Measurements from ENCODE around the gene CSAD.
"Not testable (repeated sequence)": the region's sequence is repeated elsewhere in the genome, so short reads cannot be mapped to it uniquely, and the experiment has no call there.

Gene CSAD

DNA sequence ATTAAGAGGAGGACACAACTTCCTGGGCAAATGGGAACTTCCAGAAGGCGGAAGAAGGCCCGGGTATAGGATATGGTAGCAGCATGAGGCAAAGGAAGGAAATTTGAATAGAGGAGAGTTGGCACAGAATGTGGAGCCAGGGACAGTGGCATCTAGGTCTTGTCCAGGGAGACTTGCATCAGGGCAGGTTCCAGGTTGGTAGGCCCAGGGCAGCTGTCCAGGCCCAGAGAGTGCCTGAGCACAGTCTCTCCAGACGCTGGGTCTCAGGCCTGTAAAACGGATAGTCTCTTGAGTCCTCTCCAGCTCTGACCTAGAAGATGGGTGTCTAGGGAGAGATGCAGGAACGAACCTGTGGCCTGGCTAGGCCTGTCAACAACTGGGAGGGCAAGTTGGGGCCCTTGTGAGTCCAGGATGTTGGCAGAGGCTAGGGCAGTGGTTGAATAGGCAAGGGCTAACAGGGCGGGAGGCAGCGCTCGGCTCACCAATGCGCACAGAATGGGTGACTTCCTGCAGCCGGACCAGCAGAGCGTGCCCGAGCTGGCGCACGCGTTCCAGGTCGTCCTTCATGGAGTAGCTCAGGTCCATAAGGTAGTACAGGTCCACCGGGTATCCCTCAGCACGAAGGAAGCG is 16.4 kb upstream of the CSAD start:
- DNase-seq: no peak

DNA sequence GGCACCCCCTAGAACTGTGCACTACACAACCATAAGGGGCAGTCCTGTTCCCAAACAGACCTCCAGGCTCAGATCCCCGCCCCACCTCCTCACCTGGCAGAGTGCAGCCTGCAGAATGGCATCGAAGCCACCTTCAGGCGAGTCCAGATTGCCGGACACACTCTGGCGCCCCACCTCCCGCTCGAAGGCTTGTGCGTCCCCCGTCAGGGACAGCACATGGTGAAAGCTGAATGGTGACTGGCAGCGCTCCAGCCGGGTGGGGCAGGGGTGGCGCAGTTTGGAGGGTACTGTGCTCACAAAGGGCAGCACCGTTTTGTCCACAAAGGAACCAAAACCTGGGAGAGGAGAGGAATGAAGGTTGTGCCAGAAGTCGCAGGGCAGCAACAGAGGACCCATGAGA is 15.8 kb upstream of the CSAD start:
- DNase-seq: no peak

- DNase-seq: no peak
Observed at GRCh38 chr12:53195516-53196420, 15.0 kb upstream of the CSAD start.

DNA sequence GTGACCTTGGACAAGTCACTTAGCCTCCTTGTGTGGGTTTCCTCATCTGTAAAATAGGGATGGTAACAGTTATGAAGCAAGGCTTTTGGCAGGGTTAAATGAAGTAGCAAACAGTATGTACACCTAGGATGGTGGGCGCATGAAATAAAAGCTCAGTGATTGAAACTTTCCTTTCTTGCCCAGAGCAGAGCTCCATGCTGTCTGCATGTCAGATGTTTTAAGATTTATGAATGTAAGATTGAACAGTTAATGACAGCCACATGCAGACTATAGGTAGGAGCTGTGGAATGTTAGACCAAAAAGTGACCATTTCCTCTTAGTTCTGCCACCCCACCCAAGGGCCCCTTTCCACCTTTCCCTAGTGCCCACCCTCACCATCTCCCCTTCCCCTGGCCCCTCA is 14.2 kb upstream of the CSAD start:
- no peak for DNase-seq

- no peak for DNase-seq
Observed at GRCh38 chr12:53193985-53194716, 13.4 kb upstream of the CSAD start.

GRCh38 chr12:53193040-53193439 is 12.3 kb upstream of the CSAD start:
- no peak for DNase-seq

- DNase-seq: no peak
Observed at GRCh38 chr12:53192531-53193021, 11.9 kb upstream of the CSAD start.

GRCh38 chr12:53191885-53192530 is 11.3 kb upstream of the CSAD start:
- no peak for DNase-seq

DNA sequence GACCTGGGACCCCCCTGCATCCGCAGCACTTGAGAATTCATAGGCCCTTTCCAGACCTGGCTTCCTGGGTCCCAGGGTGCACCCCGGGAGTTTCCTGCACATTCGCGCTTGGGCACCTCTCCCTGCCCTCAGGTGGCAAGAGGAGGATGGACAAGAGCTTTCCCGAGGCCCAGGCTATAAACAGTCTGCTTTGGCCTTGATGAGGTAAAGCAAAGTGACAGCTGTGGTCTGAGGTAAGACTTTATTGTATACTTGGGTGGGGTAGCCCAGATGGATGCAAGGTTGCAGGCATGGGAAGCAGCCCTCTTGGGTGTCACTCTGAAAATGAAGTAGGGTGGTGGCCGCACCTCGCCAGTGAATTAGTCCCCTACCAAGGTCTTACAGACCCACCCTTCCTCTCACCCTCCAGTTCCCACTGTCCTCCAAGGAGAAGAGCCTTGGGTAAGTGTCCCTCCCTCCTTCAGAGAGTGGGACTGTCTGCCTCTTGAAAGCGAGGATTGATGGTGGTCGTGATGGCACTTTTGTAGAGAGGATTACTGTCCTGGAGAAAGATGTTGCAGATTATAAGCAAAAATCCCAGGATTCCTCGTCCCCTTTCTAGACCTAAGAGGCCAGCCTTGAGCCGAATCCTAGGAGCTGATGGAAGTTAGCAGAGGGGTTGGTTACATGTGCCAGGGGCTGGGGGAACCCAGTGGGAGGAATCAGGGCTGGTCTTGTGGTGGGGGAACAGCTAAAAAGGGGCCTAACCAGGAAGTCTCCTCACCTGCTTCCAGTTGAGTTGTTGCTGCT is 10.6 kb upstream of the CSAD start:
- no peak for DNase-seq

GRCh38 chr12:53190108-53190729 is 9.5 kb upstream of the CSAD start:
- peak; percentile 25 for DNase-seq

- no peak for DNase-seq
Observed at GRCh38 chr12:53187145-53187899, 6.6 kb upstream of the CSAD start.

DNA sequence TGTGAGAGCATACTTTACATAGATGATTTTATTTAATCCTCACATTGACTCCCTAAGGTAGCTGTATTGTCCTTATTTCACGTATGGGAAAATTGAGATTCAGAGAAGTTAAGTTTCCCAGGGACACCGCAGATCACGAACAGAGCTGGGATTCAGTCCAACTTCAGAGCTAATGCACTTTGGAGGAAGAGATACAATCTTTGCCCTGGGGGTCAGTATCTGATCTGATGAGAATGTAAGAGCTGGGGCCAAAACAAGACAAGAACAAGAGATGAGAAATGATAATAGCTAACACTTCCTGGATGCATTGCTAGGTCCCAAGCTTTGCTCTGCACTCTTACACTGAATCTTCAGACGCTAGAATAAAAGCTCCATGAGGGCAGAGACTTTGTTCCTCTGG is 6.0 kb upstream of the CSAD start:
- DNase-seq: no peak

DNA sequence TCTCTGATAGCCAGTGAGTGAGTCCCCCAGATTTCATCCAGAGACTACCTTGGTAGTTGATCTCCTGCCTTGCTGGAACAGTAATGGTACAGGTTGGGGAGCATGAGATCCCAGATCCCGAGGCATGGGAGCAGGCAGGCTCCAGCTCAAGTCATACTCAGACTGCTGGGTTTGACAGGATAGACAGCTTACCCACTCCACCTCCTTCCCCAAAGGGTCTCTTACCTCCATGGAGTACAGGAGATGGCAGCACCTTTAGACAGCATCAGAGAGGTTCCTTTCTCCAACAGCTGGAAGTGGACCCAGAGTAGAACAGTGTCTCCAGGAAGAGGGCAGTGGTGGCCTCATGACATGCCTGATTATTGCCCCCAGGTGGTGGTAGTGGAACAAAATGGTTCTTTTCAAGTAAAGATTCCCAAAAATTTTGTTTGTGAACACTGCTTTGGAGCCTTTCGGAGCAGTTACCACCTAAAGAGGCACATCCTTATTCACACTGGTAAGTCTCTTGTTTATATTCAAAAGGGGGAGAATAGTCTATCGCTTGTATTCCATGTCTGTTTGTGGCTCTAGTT is 4.9 kb upstream of the CSAD start:
- no peak for DNase-seq

GRCh38 chr12:53184828-53185227 is 4.1 kb upstream of the CSAD start:
- no peak for DNase-seq

GRCh38 chr12:53182903-53183302 is 2.2 kb upstream of the CSAD start:
- DNase-seq: no peak

DNA sequence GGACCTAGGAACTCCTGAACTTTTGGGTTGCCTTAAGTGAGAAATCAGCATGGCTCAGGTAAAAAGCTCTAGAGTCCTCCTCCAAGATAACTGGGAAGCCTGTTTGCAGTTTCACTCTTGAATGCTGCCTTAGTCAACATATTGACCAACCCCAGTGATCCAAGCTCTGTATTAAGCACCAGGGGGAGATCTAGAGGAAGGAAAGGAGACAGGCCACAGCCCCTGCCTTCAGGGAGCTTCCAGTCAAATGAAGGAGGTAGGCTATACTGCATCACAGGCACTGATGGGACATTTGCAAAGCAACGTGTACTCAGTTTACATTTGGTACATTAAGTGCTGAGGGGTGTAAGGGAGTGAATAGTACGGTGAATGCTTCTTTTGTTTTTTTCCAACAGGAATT is 1.2 kb upstream of the CSAD start:
- DNase-seq: no peak

DNA sequence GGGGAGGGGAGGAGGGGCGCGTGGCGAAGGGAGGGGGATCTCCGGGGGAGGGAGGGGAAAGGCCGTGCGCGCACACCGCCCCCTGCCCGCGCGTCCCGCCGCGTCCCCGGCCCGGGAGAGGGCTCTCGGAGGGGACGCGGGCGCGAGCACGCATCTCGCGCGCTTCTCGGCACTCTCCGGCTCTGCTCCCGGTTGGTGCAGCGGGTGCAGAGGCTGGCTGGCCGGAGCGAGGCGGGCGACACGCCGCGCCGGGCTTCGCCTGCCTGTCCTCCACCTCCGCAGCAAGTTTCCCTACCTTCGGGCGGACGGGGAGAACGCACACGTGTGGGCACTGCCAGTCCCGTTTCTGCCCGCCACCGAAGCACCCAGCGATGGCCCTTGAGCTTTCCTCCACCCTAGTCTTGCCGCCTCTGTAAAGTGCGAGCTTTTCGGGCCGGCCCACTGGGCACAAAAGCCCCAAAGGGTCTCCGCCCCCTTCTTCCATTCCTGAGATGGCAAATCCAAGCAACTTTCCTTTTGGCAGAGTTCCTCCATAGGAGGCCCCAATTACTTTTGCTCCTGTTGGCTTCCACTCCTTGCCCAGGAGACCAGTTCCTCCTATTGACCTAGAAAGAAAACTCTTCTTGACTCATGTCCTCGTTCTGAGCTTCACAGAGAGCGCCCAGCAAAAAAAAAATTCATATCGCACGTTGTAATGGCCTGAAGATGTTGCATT is 363 bp upstream of the CSAD start:
- peak; percentile 72 for DNase-seq

DNA sequence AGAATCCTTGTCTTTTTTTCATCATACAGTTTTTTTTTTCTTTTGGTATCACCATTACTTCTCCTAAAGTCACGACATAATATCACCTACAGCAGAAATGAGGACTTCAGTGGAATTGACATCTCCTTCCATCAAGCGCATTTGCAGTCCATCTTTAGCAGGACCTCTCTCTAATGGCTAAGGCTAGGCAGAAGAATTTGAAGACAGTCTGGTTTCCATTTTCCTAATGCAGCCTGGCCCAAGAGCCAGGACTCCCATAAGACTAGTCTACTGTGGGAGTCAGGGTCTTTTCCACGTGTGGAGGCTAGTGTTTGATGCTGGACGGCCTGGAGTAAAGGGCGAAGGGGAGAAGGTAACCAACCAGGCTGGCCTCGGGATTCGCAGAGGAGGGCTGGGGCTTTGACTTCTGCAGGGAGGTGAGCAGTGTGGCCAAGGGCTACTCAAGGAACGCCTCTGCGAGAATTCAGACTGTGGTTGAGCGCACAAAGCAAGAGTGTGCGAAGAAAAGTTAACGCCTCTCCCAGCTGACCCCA is 972 bp downstream of the CSAD start:
- no peak for DNase-seq

DNA sequence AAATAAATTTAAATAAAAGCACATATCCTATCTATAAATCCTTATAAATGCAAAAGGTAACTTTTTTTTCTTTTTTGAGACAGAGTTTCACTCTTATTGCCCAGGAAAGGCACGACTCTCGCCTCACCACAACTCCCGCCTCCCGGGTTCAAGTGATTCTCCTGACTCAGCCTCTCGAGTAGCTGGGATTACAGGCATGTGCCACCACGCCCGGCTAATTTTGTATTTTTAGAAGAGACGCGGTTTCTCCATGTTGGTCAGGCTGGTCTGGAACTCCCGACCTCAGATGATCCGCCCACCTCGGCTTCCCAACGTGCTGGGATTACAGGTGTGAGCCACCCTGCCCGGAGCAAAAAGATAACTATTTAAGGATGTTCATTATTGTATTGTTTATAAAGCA is 1.9 kb downstream of the CSAD start:
- DNase-seq: not testable (repeated sequence)

DNA sequence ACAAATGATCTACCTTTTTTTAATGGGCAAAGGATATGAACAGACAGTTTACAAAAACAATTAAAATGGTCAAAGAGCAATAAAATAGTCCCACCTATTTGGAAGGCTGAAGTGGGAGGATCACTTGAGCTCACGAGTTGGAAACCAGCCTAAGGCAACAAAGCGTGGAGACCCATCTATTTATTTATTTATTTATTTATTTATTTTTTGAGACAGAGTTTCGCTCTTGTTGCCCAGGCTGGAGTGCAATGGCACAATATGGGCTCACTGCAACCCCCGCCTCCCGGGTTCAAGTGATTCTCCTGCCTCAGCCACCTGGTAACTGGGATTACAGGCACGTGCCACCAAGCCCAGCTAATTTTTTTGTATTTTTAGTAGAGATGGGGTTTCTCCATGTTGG is 3.3 kb downstream of the CSAD start:
- peak; percentile 6 for DNase-seq
